Fibroblast of villous mesenchyme (primary cell): Measurements from ENCODE around the gene FBXL17. TPM values are rescaled to one million over a fixed set of nuclear protein-coding genes. Genes with fewer than 3 reads are reported as not detected.

Source experiments
- DNase-seq: peaks from one replicate; pipeline ENCODE4 v3.0.0-alpha.2; 2010; ENCODE audit warnings: low read depth
- H3K4me3 ChIP-seq: 2 replicates; pipeline ENCODE4 v1.5.1; 2011; ENCODE audit warnings: low read depth, mild to moderate bottlenecking, low read length
- total RNA-seq: library from RNA; depleted of rRNA; stranded (reverse); fragments of >200 nt; gene quantifications from 2 replicates; pipeline ENCODE4 v1.2.3, GENCODE V29; 2012
- TF ChIP-seq, protein P1 (sequence below): IDR thresholded peaks from 2 replicates; pipeline ENCODE4 v1.5.1; 2012; ENCODE audit warnings: low read depth, mild to moderate bottlenecking, low read length; ENCODE audit not compliant: insufficient read depth

The FBXL17 gene
- total RNA-seq, 1 donor, result 20.3 TPM

DNA sequence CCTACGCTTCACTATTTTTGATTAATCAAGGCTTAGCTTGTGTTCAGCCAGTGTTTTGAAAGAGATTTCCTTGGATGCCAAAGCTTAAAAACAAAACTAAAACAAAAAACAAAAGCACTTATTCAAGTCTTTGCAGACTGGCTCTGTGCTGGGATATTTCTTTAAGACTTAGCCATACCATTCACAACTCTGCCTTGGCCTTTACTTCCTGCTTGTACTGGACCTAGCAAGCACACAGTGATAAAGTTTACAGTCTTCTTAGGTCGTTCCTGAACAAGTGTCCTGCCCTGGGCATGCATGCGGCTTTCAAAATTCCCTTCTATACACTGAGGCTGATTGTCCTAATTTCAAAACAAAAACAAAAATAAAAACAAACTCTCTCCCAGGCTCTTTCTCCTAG lies 20.7 kb downstream of the FBXL17 start:
- H3K4me3 ChIP-seq, result no peak overlapping the region
- TF ChIP-seq, protein P1, sequence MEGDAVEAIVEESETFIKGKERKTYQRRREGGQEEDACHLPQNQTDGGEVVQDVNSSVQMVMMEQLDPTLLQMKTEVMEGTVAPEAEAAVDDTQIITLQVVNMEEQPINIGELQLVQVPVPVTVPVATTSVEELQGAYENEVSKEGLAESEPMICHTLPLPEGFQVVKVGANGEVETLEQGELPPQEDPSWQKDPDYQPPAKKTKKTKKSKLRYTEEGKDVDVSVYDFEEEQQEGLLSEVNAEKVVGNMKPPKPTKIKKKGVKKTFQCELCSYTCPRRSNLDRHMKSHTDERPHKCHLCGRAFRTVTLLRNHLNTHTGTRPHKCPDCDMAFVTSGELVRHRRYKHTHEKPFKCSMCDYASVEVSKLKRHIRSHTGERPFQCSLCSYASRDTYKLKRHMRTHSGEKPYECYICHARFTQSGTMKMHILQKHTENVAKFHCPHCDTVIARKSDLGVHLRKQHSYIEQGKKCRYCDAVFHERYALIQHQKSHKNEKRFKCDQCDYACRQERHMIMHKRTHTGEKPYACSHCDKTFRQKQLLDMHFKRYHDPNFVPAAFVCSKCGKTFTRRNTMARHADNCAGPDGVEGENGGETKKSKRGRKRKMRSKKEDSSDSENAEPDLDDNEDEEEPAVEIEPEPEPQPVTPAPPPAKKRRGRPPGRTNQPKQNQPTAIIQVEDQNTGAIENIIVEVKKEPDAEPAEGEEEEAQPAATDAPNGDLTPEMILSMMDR, result no peak
- DNase-seq, result no peak

DNA sequence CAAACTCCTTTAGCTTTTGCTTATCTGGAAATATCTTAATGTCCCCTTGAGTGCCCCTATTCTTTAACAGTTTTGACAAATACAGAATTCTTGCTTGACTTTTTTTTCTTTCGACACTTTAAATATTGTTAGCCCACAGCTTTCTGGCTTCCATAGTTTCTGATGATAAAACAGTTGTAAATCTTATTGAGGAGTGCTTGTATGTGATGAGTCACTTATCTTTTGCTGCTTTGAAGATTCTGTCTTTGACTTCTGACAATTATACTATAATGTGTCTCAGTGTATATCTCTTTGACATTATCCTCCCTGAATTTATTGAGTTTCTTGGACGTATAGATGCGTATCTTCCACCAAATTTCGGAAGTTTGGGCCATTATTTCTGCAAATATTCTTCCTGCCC lies 21.6 kb downstream of the FBXL17 start:
- TF ChIP-seq, protein P1, result no peak
- no peak overlapping the region for H3K4me3 ChIP-seq
- no peak for DNase-seq

DNA sequence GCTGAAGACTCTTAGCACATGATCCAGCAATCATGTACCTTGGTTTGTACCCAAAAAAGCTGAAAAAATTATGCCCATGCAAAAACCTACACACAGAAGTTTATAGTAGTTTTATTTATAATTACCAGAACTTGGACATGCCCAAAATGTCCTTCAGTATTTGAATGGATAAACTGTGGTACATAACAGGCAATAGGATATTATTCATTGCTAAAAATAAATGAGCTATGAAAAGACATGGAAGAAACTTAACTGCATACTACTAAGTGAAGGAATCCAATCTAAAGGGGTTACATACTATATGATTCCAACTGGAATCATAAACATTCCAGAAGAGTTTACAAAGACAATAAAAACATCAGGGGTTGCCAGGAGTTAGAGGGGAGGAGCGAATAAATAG lies 25.6 kb downstream of the FBXL17 start:
- no peak for DNase-seq
- TF ChIP-seq, protein P1, result no peak

DNA sequence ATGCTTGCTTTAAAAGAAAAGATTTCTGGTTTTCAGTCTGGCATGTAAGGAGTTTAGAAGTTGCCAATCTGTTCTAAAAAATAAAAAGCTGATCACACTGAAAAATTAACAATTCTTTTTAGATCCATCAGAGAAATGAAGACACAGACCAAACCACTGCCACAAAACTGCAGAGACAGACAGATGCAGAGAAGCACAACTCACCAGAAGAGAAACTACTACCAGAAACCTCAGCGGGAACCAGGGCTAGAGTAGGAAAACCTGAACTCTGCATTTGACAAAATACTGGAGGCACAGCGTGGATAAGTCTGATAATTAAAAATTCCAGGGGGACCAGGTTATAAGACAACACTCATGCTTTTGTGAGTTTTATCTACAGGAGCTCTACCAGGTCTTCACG lies 28.8 kb downstream of the FBXL17 start:
- DNase-seq, result no peak
- H3K4me3 ChIP-seq, result no peak overlapping the region
- TF ChIP-seq, protein P1, result no peak

More for the DNA sequence above, 25.6 kb downstream of the FBXL17 start:
- H3K4me3 ChIP-seq, result no peak overlapping the region

DNA sequence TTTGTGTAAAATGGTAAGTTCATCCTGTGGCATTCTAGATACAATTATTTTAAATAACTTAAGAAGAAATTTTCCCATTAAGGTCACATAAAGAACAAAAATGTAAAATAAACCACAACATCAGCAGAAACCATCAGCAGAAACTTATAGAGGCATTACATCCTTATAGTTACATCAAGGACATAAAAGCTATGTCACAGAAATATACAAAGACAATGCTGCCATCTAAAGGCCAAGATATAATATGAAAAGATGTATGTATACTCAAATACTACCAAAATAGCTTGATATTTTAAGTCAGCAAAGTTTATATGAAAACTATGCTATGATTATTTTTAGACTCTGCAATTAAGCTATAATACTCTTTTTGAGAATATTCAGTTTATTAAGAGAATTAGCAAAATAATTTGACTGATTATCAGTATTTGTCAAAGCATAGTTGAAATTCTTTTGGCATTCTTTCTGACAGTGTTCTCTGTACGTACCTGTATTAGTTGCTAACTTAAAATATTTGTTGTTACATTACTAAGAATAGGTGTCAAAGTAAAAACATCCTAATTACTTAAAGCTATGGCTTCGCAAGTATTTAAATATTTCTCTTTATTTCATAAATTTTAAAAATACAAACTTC lies 36.2 kb downstream of the FBXL17 start:
- no peak overlapping the region for H3K4me3 ChIP-seq
- TF ChIP-seq, protein P1, result peak; percentile 25
- DNase-seq, result peak; percentile 56

DNA sequence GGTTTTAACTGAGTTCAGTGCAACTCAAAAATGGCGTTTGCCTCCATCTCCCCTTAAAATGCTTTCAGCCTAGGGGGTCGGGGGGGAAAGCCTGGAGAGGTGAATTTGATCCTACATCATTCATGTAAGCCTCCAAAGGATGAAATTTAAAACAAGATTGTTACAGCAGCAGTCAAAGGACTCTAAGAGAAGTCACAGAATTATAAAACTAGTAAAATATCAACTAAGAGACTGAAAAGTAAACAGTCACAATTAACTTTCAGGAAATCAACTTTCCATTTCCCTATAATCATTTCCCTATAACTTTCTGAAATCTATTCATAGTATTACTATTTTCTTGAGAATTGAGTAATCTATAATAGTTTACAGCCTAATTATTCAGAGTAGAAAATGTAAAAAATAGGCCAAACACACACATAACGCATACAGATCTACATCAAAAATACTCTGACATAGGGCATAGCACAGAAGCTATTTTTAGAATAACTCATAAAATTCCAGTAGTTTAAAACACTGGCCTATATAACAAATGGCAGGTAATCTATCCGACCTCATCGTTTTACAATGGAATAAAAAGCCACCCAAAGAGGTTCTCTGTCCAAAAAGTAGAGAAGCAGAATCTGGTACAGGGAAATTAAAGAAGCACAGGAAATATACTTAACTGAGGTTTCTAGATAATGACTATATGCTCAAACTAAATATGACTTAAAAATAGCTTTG lies 37.6 kb downstream of the FBXL17 start:
- DNase-seq, result no peak
- TF ChIP-seq, protein P1, result no peak
- H3K4me3 ChIP-seq, result no peak overlapping the region
